Measurements from ENCODE around the gene METTL27. TPM values are rescaled to one million over a fixed set of nuclear protein-coding genes. Genes with fewer than 3 reads are reported as not detected.

The METTL27 gene
- total and polyA plus RNA-seq, 9 of the 15 experiments (the other 6 are each of a cell fraction or from before 2014, with no cell fraction given), result 0.08 to 0.82 (median 0.33) TPM; not detected in 4

DNA sequence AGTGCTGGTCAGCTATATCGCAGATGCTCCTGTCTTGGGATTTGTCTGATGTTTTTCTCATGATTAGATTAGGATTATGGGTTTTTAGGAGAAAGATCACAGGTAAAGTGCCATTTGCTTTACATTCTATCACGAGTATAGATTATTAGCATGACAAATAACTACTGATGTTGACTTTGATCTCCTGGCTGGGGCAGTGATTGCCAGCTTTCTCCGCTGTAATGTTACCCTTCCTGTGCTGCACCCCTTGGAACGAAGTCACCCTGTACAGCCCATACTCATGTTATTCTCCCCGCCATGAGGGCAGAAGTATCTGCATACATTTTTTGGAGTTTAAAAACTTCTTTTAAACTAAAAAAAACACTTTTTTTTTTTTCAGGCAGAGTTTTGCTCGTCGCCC, 22.3 kb downstream of the METTL27 start:
- no peaks in the 10 kb centered on the region for H3K9me1 ChIP-seq (ENCODE audit: control insufficient read depth, insufficient read depth, low read length)
- H3K4me2 ChIP-seq (ENCODE audit: insufficient read depth, low read length), result no peak overlapping the region
- H3K27ac ChIP-seq (ENCODE audit: extremely low read depth, low read depth, low read length), result no peak overlapping the region
- no peaks in the 10 kb centered on the region for H3K36me3 ChIP-seq (ENCODE audit: control insufficient read depth, insufficient read depth, low read length)
- no peaks in the 10 kb centered on the region for H3K9me3 ChIP-seq (replicated peaks; ENCODE audit: control insufficient read depth, insufficient read depth, low read depth, low read length)
- in situ Hi-C loops (cut with MboI), result no loop called here
- WGBS (ENCODE audit: insufficient coverage, low coverage, missing lambda C conversion rate), result 73% methylated on average over 7 of the region's 7 CpGs
- intact Hi-C loops (cut with micrococcal nuclease), result no loop called here
- no peak overlapping the region for H3K4me3 ChIP-seq
- BruUV-seq (replicated peaks), result no TSS peak
- FAIRE-seq, result no peak
- no peak overlapping the region for H2AFZ ChIP-seq (ENCODE audit: low read depth, low read length)
- no peaks in the 10 kb centered on the region for H4K20me1 ChIP-seq (replicated peaks; ENCODE audit: control insufficient read depth, insufficient read depth, low read length)
- no peak for ATAC-seq
- no peaks in the 10 kb centered on the region for H3K27me3 ChIP-seq (ENCODE audit: control insufficient read depth in 2 of 2, insufficient read depth in 2 of 2, low read length in 2 of 2)
- H3K4me1 ChIP-seq (replicated peaks in 1 of 2; ENCODE audit: control insufficient read depth in 2 of 2, insufficient read depth in 2 of 2, low read length in 2 of 2), result peaks cover 22 to 23% of the 10 kb centered on the region in 2 experiments
- ChIA-PET POLR2A (no interaction called here), CTCF (ENCODE audit: low intra/inter-chr PET ratio) (no interaction called here)
- H3K79me2 ChIP-seq (ENCODE audit: control insufficient read depth, insufficient read depth, low read length), result no peaks in the 10 kb centered on the region
- no peak for DNase-seq (ENCODE audit: extremely low read depth in 1 of 4, low spot score in 3 of 4)
- no peak overlapping the region for H3K9ac ChIP-seq (ENCODE audit: insufficient read depth in 1 of 2, low read depth in 2 of 2, low read length in 2 of 2)
- no peak for TF ChIP-seq DMBX1 (CRISPR knock-in tag; IDR thresholded peaks at IDR 0.05; ENCODE audit: borderline replicate concordance)
- TF ChIP-seq, protein P1, sequence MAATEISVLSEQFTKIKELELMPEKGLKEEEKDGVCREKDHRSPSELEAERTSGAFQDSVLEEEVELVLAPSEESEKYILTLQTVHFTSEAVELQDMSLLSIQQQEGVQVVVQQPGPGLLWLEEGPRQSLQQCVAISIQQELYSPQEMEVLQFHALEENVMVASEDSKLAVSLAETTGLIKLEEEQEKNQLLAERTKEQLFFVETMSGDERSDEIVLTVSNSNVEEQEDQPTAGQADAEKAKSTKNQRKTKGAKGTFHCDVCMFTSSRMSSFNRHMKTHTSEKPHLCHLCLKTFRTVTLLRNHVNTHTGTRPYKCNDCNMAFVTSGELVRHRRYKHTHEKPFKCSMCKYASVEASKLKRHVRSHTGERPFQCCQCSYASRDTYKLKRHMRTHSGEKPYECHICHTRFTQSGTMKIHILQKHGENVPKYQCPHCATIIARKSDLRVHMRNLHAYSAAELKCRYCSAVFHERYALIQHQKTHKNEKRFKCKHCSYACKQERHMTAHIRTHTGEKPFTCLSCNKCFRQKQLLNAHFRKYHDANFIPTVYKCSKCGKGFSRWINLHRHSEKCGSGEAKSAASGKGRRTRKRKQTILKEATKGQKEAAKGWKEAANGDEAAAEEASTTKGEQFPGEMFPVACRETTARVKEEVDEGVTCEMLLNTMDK (IDR thresholded peaks at IDR 0.05; ENCODE audit: borderline replicate concordance, insufficient read depth, low read depth, low read length, poor library complexity, severe bottlenecking), result no peak
- no peak for TF ChIP-seq ZNF282 (CRISPR knock-in tag; IDR thresholded peaks at IDR 0.05)
- no peak for TF ChIP-seq MCM3 (IDR thresholded peaks at IDR 0.05)
- TF ChIP-seq, protein P2, sequence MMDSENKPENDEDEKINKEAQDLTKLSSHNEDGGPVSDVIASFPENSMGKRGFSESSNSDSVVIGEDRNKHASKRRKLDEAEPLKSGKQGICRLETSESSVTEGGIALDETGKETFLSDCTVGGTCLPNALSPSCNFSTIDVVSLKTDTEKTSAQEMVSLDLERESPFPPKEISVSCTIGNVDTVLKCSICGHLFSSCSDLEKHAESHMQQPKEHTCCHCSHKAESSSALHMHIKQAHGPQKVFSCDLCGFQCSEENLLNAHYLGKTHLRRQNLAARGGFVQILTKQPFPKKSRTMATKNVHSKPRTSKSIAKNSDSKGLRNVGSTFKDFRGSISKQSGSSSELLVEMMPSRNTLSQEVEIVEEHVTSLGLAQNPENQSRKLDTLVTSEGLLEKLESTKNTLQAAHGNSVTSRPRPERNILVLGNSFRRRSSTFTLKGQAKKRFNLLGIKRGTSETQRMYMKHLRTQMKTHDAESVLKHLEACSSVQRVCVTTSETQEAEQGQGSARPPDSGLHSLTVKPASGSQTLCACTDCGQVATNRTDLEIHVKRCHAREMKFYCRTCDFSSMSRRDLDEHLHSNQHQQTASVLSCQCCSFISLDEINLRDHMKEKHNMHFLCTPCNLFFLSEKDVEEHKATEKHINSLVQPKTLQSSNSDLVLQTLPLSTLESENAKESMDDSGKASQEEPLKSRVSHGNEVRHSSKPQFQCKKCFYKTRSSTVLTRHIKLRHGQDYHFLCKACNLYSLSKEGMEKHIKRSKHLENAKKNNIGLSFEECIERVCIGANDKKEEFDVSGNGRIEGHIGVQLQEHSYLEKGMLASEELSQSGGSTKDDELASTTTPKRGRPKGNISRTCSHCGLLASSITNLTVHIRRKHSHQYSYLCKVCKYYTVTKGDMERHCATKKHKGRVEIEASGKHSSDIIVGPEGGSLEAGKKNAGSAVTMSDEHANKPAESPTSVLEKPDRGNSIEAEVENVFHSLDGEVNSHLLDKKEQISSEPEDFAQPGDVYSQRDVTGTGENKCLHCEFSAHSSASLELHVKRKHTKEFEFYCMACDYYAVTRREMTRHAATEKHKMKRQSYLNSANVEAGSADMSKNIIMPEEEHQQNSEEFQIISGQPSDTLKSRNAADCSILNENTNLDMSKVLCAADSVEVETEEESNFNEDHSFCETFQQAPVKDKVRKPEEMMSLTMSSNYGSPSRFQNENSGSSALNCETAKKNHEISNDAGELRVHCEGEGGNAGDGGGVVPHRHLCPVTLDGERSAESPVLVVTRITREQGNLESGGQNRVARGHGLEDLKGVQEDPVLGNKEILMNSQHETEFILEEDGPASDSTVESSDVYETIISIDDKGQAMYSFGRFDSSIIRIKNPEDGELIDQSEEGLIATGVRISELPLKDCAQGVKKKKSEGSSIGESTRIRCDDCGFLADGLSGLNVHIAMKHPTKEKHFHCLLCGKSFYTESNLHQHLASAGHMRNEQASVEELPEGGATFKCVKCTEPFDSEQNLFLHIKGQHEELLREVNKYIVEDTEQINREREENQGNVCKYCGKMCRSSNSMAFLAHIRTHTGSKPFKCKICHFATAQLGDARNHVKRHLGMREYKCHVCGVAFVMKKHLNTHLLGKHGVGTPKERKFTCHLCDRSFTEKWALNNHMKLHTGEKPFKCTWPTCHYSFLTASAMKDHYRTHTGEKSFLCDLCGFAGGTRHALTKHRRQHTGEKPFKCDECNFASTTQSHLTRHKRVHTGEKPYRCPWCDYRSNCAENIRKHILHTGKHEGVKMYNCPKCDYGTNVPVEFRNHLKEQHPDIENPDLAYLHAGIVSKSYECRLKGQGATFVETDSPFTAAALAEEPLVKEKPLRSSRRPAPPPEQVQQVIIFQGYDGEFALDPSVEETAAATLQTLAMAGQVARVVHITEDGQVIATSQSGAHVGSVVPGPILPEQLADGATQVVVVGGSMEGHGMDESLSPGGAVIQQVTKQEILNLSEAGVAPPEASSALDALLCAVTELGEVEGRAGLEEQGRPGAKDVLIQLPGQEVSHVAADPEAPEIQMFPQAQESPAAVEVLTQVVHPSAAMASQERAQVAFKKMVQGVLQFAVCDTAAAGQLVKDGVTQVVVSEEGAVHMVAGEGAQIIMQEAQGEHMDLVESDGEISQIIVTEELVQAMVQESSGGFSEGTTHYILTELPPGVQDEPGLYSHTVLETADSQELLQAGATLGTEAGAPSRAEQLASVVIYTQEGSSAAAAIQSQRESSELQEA (IDR thresholded peaks at IDR 0.05; ENCODE audit: low read depth), result no peak
- TF ChIP-seq ZEB2 (IDR thresholded peaks at IDR 0.05), result no peak
- TF ChIP-seq, protein P3, sequence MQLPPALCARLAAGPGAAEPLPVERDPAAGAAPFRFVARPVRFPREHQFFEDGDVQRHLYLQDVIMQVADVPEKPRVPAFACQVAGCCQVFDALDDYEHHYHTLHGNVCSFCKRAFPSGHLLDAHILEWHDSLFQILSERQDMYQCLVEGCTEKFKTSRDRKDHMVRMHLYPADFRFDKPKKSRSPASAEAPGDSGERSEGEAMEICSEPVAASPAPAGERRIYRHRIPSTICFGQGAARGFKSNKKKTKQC (CRISPR knock-in tag; IDR thresholded peaks at IDR 0.05), result no peak
- TF ChIP-seq, protein P4, sequence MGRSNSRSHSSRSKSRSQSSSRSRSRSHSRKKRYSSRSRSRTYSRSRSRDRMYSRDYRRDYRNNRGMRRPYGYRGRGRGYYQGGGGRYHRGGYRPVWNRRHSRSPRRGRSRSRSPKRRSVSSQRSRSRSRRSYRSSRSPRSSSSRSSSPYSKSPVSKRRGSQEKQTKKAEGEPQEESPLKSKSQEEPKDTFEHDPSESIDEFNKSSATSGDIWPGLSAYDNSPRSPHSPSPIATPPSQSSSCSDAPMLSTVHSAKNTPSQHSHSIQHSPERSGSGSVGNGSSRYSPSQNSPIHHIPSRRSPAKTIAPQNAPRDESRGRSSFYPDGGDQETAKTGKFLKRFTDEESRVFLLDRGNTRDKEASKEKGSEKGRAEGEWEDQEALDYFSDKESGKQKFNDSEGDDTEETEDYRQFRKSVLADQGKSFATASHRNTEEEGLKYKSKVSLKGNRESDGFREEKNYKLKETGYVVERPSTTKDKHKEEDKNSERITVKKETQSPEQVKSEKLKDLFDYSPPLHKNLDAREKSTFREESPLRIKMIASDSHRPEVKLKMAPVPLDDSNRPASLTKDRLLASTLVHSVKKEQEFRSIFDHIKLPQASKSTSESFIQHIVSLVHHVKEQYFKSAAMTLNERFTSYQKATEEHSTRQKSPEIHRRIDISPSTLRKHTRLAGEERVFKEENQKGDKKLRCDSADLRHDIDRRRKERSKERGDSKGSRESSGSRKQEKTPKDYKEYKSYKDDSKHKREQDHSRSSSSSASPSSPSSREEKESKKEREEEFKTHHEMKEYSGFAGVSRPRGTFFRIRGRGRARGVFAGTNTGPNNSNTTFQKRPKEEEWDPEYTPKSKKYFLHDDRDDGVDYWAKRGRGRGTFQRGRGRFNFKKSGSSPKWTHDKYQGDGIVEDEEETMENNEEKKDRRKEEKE (IDR thresholded peaks at IDR 0.05; ENCODE audit: borderline replicate concordance in 1 of 2, control insufficient read depth in 1 of 2, low read depth in 2 of 2, low read length in 1 of 2), result no peak
- no peak for TF ChIP-seq NCOR1 (IDR thresholded peaks at IDR 0.05)
